ENCODE results near the gene ADORA2B.

The ADORA2B gene

DNA sequence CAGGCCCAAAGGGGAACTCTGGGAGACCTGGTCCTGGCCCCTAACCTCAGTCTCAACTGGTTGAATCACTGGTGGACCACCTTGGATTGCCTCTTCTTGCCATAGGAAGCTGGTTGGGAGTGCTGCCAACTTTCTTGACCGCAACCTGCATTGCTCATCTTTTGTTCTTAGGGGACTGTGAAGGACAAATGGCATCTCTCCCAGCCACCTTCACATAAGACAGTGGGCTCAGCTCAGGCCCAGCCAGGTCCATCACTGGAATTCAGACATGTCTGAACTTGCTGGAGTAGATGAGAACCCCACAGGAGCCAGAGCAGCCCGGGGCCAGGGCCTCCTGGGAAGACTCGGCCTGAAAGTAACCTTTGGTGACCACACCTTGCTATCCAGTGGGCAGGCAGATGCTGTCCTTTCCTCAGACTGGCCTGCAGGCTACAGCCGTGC is 18.8 kb downstream of the ADORA2B start:
- TF ChIP-seq FOXM1 (IDR thresholded peaks at IDR 0.05; ENCODE audit: borderline replicate concordance, low read depth) (peak; percentile 23; the same call in 1 of the 2 replicates), TEAD4 (IDR thresholded peaks at IDR 0.05) (peak; percentile 44), NFIC (IDR thresholded peaks at IDR 0.05) (peak; percentile 71), EP300 (IDR thresholded peaks at IDR 0.05; ENCODE audit: borderline replicate concordance) (0 out of 2 replicates have a peak, but pooled peaks have one; percentile 43), MAX (IDR thresholded peaks at IDR 0.05) (no peak), CEBPB (IDR thresholded peaks at IDR 0.05) (no peak), REST (IDR thresholded peaks at IDR 0.05; ENCODE audit: low read depth) (no peak), CREB1 (IDR thresholded peaks at IDR 0.05; ENCODE audit: low read depth) (no peak)
- TF ChIP-seq, protein P1, sequence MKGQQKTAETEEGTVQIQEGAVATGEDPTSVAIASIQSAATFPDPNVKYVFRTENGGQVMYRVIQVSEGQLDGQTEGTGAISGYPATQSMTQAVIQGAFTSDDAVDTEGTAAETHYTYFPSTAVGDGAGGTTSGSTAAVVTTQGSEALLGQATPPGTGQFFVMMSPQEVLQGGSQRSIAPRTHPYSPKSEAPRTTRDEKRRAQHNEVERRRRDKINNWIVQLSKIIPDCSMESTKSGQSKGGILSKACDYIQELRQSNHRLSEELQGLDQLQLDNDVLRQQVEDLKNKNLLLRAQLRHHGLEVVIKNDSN (IDR thresholded peaks at IDR 0.05): no peak

GRCh38 chr17:15965528-15965927 is 20.6 kb downstream of the ADORA2B start:
- no peak for TF ChIP-seq ZBTB7A (IDR thresholded peaks at IDR 0.05; ENCODE audit: low read depth)
- no peak for TF ChIP-seq RAD21 (IDR thresholded peaks at IDR 0.05; ENCODE audit: low read depth)
- no peak for TF ChIP-seq FOXM1 (IDR thresholded peaks at IDR 0.05; ENCODE audit: borderline replicate concordance, low read depth)
- TF ChIP-seq EGR1 (IDR thresholded peaks at IDR 0.05): no peak
- TF ChIP-seq, protein P1 (IDR thresholded peaks at IDR 0.05): no peak
- no peak for TF ChIP-seq CEBPB (IDR thresholded peaks at IDR 0.05)
- no peak for TF ChIP-seq NFIC (IDR thresholded peaks at IDR 0.05)
- no peak for TF ChIP-seq REST (IDR thresholded peaks at IDR 0.05; ENCODE audit: low read depth)
- TF ChIP-seq CREB1 (IDR thresholded peaks at IDR 0.05; ENCODE audit: low read depth): no peak
- no peak for TF ChIP-seq TEAD4 (IDR thresholded peaks at IDR 0.05)
- no peak for TF ChIP-seq YY1 (IDR thresholded peaks at IDR 0.05; ENCODE audit: low read depth)
- TF ChIP-seq MAX (IDR thresholded peaks at IDR 0.05): no peak

GRCh38 chr17:15966183-15966878 is 21.4 kb downstream of the ADORA2B start:
- TF ChIP-seq CEBPB (IDR thresholded peaks at IDR 0.05) (peak; percentile 46; the same call in 1 of the 2 replicates), EP300 (IDR thresholded peaks at IDR 0.05; ENCODE audit: borderline replicate concordance) (no peak), TAF1 (IDR thresholded peaks at IDR 0.05; ENCODE audit: low read depth) (peak; percentile 20; the same call in 1 of the 2 replicates)

DNA sequence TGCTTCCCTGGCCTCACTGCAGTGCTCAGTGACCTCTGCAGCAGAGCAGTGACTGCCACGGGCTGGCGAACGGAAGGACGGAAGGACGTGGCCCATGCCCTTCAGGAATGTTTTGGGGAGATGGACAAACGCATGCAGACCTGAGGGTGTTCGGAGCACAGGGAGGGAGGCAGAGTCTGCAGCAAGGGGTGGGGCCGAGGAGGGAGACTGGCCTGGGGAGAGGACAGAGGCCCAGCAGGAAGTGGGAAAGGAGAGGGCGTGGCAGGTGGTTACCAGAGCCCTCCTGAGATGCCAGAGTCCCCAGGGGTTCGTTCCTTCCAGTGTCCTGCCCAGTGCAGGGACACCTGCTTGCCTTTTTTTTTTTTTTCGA is 21.9 kb downstream of the ADORA2B start:
- no peak for TF ChIP-seq EGR1 (IDR thresholded peaks at IDR 0.05)
- peak; percentile 88 for TF ChIP-seq TCF12 (IDR thresholded peaks at IDR 0.05; ENCODE audit: low read depth)
- TF ChIP-seq TEAD4 (IDR thresholded peaks at IDR 0.05): peak; percentile 80
- 0 out of 2 replicates have a peak, but pooled peaks have one; percentile 44 for TF ChIP-seq FOXM1 (IDR thresholded peaks at IDR 0.05; ENCODE audit: borderline replicate concordance, low read depth)
- peak; percentile 91 for TF ChIP-seq EP300 (IDR thresholded peaks at IDR 0.05; ENCODE audit: borderline replicate concordance)
- 0 out of 2 replicates have a peak, but pooled peaks have one; percentile 1 for TF ChIP-seq RAD21 (IDR thresholded peaks at IDR 0.05; ENCODE audit: low read depth)
- no peak for TF ChIP-seq ZBTB7A (IDR thresholded peaks at IDR 0.05; ENCODE audit: low read depth)
- TF ChIP-seq NFIC (IDR thresholded peaks at IDR 0.05): no peak; the same call in 1 of the 2 replicates
- TF ChIP-seq, protein P1 (IDR thresholded peaks at IDR 0.05): no peak
- TF ChIP-seq CEBPB (IDR thresholded peaks at IDR 0.05): no peak; the same call in 1 of the 2 replicates
- no peak for TF ChIP-seq CREB1 (IDR thresholded peaks at IDR 0.05; ENCODE audit: low read depth)
- no peak for TF ChIP-seq REST (IDR thresholded peaks at IDR 0.05; ENCODE audit: low read depth)
- no peak for TF ChIP-seq YY1 (IDR thresholded peaks at IDR 0.05; ENCODE audit: low read depth)
- TF ChIP-seq TAF1 (IDR thresholded peaks at IDR 0.05; ENCODE audit: low read depth): 0 out of 2 replicates have a peak, but pooled peaks have one; percentile 0
- peak; percentile 17; the same call in 1 of the 2 replicates for TF ChIP-seq MAX (IDR thresholded peaks at IDR 0.05)

All from Ishikawa (cell line).